K562 (cell line): Measurements from ENCODE around the gene RRH. TPM values are rescaled to one million over a fixed set of nuclear protein-coding genes. Genes with fewer than 3 reads are reported as not detected.

Experiments
- AFF1 ChIP-seq, 2 experiments: fragments of 450-650 bp; IDR thresholded peaks; 2 replicates each; pipeline ENCODE4 v1.6.1; 2018; ENCODE audit warnings: mild to moderate bottlenecking in 2 of 2, low read depth in 1 of 2; ENCODE audit not compliant: partially characterized antibody in 2 of 2
- ARID1B ChIP-seq: fragments of 450-650 bp; IDR thresholded peaks from 2 replicates; pipeline ENCODE4 v1.6.1; 2016; ENCODE audit warnings: antibody characterized with exemption, mild to moderate bottlenecking, inconsistent platforms
- ARID3B ChIP-seq: fragments of 250-450 bp; sonication (Bioruptor Pico); IDR thresholded peaks from 2 replicates; pipeline ENCODE4 v1.4.0; 2020; ENCODE audit warnings: borderline replicate concordance
- E2F5 ChIP-seq: sonication (generic); formaldehyde crosslinking; IDR thresholded peaks from 2 replicates; pipeline ENCODE4 v1.8.0; 2022; ENCODE audit warnings: mild to moderate bottlenecking, missing genetic modification reagents
- GATA2 ChIP-seq: sonication (generic); formaldehyde crosslinking; IDR thresholded peaks from 2 replicates; pipeline ENCODE4 v1.4.0; 2020; ENCODE audit warnings: mild to moderate bottlenecking, missing genetic modification reagents
- LCOR ChIP-seq: sonication (generic); formaldehyde crosslinking; IDR thresholded peaks from 2 replicates; pipeline ENCODE4 v1.8.0; 2022; ENCODE audit warnings: mild to moderate bottlenecking, missing genetic modification reagents
- MECOM ChIP-seq: fragments of 250-450 bp; sonication (Bioruptor Pico); IDR thresholded peaks from 2 replicates; pipeline ENCODE4 v1.8.0; 2022; ENCODE audit warnings: inconsistent platforms
- MNT ChIP-seq, 2 experiments: fragments of 450-650 bp; conservative IDR thresholded peaks; 2 replicates each; pipeline ENCODE4 v1.6.1; 2017; ENCODE audit warnings: mild to moderate bottlenecking in 2 of 2, moderate library complexity in 2 of 2
- ZMIZ1 ChIP-seq, 2 experiments: fragments of 150-350 bp in 1 of 2; IDR thresholded peaks; 2 replicates each; pipeline ENCODE4 v1.6.1; 2012 to 2016; ENCODE audit warnings: low read depth in 2 of 2, low read length in 2 of 2, mild to moderate bottlenecking in 1 of 2, moderate library complexity in 1 of 2
- ZNF224 ChIP-seq: sonication (generic); formaldehyde crosslinking; IDR thresholded peaks from 2 replicates; pipeline ENCODE4 v1.8.0; 2022; ENCODE audit warnings: mild to moderate bottlenecking, missing genetic modification reagents
- ZNF717 ChIP-seq: fragments of 250-450 bp; sonication (Bioruptor Pico); IDR thresholded peaks from 2 replicates; pipeline ENCODE4 v1.5.0; 2021
- polyA plus RNA-seq, 8 experiments: library from polyadenylated mRNA; depleted of rRNA in 4 of 8; stranded (reverse) in 5 of 8; unstranded in 3 of 8; fragments of >200 nt; fragmentation: Nextera tagmentation in 2 of 8; fragmentation: Illumina TruSeq in 1 of 8; extraction: Ambion mirVana in 2 of 8; extraction: Trizol in 1 of 8; gene quantifications; 2 replicates each; pipeline versions ENCODE4 v1.2.1 to v1.2.3, GENCODE V29; 2011 to 2014; ENCODE audit warnings: inconsistent platforms in 1 of 8, missing spikeins in 1 of 8
- total RNA-seq, 7 experiments: library from RNA; depleted of rRNA in 6 of 7; stranded (reverse); fragments of >200 nt in 6 of 7; fragmentation: Illumina TruSeq in 2 of 7; extraction: Trizol in 2 of 7; gene quantifications; 2 replicates each; pipeline versions ENCODE4 v1.2.1 to v1.2.3, GENCODE V29; 2011 to 2021; ENCODE audit warnings: low replicate concordance in 1 of 7

The RRH gene
- total and polyA plus RNA-seq, 9 of the 15 experiments (the other 6 are each of a cell fraction or from before 2014, with no cell fraction given): 0.04 to 0.31 (median 0.12) TPM; not detected in 3

GRCh38 chr4:109815151-109816081 is 12.4 kb upstream of the RRH start, which contains the start of gene GAR1 (continued):
- no peak for TF ChIP-seq ZNF224
- TF ChIP-seq ZMIZ1 (IDR thresholded peaks at IDR 0.05; ENCODE audit: low read depth in 2 of 2, low read length in 2 of 2): no peak
- TF ChIP-seq MNT (conservative IDR thresholded peaks at IDR 0.05): peak; percentile 99
- 0 out of 2 replicates have a peak, but pooled peaks have one; percentile 43 for TF ChIP-seq E2F5 (CRISPR knock-in tag)
- peak; percentile 57 to 59 for TF ChIP-seq AFF1 (IDR thresholded peaks at IDR 0.05; ENCODE audit: low read depth in 1 of 2, partially characterized antibody in 2 of 2)
- TF ChIP-seq LCOR: peak; percentile 61; the same call in 1 of the 2 replicates
- no peak for TF ChIP-seq ARID3B (CRISPR knock-in tag)
- TF ChIP-seq ZNF717 (CRISPR knock-in tag): no peak
- no peak for TF ChIP-seq MECOM (CRISPR knock-in tag)
- TF ChIP-seq ARID1B: peak; percentile 45
- TF ChIP-seq GATA2 (CRISPR knock-in tag): no peak
